IMR-90 (cell line): ENCODE results near the gene FHAD1.

Experiments used
- POLR2A ChIP-seq: IDR thresholded peaks from 2 replicates; pipeline ENCODE4 v1.6.1; 2012; ENCODE audit warnings: mild to moderate bottlenecking, low read depth, low read length
- RFX5 ChIP-seq: IDR thresholded peaks from 2 replicates; pipeline ENCODE4 v1.8.0; 2012; ENCODE audit warnings: low read depth, mild to moderate bottlenecking, low read length, moderate library complexity

DNA sequence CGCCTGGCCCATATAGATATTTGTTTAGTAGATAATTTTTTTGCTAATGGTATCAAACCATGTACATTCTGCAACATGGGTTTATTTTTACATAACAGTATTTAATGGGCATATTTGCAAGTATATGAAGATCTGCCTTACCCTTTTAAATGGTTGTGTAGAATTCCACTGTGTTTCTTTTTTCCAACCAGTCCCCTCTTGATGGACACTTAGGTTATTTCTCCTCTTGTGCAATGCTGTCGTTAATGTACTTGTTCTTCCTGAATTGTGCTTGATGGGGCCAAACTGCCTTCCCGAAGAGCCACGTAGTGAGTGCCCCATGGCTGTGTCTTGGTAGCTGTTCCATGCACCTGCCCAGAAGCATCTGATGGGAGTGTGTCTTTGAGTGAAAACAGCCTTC, 123.2 kb downstream of the FHAD1 start:
- TF ChIP-seq POLR2A (no peak), RFX5 (no peak)
